LNCaP clone FGC (cell line): Measurements from ENCODE around the gene PRDM15.

ENCODE experiments used
- DNase-seq: peaks from one replicate; pipeline ENCODE4 v3.0.0-alpha.2; 2011; ENCODE audit warnings: low read depth
- H3K4me3 ChIP-seq: 2 replicates; pipeline ENCODE4 v1.5.1; 2011; ENCODE audit warnings: mild to moderate bottlenecking, low read depth, low read length, control low read depth
- TF ChIP-seq, protein P1 (sequence below): IDR thresholded peaks from 2 replicates; pipeline ENCODE4 v1.5.1; 2012; ENCODE audit warnings: mild to moderate bottlenecking; ENCODE audit not compliant: control insufficient read depth, insufficient read depth; ENCODE audit errors: extremely low read depth

The PRDM15 gene

GRCh38 chr21:41816583-41817165 lies 62.5 kb downstream of the PRDM15 start:
- DNase-seq, result no peak
- TF ChIP-seq, protein P1, sequence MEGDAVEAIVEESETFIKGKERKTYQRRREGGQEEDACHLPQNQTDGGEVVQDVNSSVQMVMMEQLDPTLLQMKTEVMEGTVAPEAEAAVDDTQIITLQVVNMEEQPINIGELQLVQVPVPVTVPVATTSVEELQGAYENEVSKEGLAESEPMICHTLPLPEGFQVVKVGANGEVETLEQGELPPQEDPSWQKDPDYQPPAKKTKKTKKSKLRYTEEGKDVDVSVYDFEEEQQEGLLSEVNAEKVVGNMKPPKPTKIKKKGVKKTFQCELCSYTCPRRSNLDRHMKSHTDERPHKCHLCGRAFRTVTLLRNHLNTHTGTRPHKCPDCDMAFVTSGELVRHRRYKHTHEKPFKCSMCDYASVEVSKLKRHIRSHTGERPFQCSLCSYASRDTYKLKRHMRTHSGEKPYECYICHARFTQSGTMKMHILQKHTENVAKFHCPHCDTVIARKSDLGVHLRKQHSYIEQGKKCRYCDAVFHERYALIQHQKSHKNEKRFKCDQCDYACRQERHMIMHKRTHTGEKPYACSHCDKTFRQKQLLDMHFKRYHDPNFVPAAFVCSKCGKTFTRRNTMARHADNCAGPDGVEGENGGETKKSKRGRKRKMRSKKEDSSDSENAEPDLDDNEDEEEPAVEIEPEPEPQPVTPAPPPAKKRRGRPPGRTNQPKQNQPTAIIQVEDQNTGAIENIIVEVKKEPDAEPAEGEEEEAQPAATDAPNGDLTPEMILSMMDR, result peak; percentile 57
- no peak overlapping the region for H3K4me3 ChIP-seq

DNA sequence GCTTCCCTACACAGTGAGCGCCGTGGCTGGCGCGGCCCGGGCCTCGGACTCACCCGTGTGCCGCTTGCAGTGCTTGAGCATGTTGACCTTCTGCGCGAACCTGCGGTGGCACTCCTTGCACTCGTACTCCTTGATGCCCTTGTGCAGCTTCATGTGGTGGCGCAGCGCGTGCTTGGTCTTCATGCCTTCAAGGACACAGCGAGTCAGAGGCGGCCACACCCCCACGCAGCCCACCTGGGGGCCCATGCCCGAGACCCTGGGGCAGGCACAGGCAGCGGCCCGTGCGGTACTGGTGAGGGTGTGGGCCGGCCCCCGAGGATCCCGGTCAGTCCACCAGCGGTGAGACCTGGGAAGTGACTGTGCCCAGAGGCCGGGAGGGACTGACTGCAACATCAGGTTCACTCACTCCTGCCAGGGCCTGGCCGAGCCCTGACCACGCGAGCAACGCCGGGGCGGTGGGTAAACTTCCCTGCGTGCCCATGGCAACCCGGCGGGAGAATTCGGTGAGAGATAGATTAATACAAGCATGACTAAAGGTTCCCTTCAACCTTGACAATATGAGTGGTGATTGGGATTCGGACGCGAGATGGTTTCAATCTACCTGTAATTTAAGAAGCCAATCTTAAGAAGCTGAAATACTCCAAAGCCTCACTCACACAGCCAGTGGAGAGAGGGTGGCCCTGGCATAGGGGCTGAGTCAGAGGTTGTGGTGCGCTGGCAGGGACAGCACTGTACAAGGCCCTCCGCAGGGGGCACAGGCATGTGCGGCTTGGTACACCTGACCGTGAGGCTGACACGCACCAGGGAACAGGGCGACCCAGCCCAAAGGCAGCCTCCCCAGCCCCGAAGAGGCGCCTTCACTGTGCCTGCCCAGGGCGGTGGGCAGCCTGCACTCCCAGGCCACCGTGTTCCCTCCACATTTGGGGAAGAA lies 63.2 kb downstream of the PRDM15 start:
- TF ChIP-seq, protein P1, result no peak
- no peak for DNase-seq

DNA sequence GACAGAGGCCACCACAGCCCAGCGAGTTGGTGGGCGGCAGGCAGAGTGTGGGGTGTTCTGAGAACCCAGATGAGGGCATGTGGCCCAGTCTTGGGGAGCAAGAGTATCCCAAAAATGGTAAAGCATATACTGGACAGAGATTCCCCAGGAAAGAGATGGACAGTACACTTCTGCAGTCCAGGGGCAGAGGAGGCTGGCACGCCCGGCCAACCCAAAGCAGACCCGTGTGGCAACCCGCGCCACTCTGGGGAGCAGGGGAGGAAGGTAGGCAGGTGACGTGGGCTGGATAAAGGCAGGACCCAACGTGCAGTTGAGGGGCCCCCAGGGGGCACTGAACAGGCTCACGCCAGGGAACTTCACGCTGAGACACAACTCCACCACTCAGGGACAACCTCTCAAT lies 65.9 kb downstream of the PRDM15 start:
- no peak overlapping the region for H3K4me3 ChIP-seq
- TF ChIP-seq, protein P1, result no peak
- DNase-seq, result no peak

More for the DNA sequence above, 63.2 kb downstream of the PRDM15 start:
- no peak overlapping the region for H3K4me3 ChIP-seq

DNA sequence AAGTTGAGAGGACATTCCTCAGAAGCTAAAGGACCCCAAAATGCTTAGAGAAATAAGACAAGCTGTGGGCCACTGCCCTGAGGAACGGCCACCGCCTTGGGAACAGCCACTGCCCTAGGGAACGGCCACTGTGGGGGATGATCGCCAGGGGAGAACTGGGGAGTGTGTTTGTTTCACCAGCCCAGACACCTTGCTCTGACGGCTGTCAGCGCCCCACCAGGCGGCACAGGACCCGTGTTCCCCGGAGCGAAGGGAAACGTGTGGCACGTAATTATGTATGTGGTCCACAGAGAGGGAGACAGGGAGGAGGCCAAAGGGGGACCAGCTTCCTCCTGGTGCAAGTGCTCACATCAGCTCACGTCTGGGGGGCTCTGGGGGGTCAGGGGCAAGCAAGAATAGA lies 66.5 kb downstream of the PRDM15 start:
- TF ChIP-seq, protein P1, result no peak
- no peak overlapping the region for H3K4me3 ChIP-seq
- no peak for DNase-seq

- TF ChIP-seq, protein P1, result no peak
- H3K4me3 ChIP-seq, result no peak overlapping the region
- DNase-seq, result no peak
Measured at GRCh38 chr21:41810597-41810932, 68.6 kb downstream of the PRDM15 start.

DNA sequence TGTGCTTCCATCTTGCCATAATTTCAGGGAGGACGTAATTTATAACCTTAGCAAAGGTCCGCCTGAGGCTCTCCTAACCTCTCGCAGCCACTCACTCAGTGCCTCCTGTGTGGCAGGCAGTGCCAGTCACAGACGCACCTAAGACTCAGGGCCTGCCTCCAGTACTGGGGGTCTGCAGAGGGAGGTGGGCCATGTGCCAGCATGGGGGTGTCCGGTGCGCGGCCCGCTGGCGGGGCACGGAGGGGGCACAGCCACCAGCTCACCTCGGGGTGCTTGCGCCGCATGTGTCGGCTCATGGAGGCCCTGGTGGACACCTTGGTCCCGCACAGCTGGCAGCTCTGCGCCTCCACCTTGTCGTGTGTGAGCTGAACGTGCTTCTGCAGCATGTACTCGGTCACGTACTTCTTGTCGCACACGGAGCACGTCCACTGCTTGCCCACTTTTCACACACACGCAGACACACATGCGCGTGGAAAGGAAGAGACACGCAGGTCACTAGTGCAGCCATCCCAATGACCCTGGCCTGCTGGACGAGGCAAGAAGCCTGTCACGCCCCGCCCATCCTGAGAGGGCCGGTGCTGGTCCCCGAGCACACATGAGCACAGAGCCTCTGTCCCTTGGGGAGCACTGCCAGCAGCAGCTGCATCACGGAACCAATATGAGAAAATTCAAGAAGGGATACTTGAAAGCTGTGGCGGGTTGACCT lies 69.1 kb downstream of the PRDM15 start:
- TF ChIP-seq, protein P1, result no peak
- H3K4me3 ChIP-seq, result no peak overlapping the region
- no peak for DNase-seq
